GM12864 (cell line): ENCODE data around the gene MACROD2.

ENCODE experiments used
- DNase-seq: peaks from one replicate; pipeline ENCODE4 v3.0.0-alpha.2; 2011; ENCODE audit warnings: low read depth
- H3K4me3 ChIP-seq: 2 replicates; pipeline ENCODE4 v1.5.1; 2011; ENCODE audit warnings: mild to moderate bottlenecking, low read depth, low read length, control low read depth
- CTCF ChIP-seq: IDR thresholded peaks from 2 replicates; pipeline ENCODE4 v1.5.1; 2011; ENCODE audit warnings: low read depth, mild to moderate bottlenecking, moderate library complexity, low read length, control low read depth, inconsistent platforms; ENCODE audit errors: missing control alignments

Gene MACROD2

DNA sequence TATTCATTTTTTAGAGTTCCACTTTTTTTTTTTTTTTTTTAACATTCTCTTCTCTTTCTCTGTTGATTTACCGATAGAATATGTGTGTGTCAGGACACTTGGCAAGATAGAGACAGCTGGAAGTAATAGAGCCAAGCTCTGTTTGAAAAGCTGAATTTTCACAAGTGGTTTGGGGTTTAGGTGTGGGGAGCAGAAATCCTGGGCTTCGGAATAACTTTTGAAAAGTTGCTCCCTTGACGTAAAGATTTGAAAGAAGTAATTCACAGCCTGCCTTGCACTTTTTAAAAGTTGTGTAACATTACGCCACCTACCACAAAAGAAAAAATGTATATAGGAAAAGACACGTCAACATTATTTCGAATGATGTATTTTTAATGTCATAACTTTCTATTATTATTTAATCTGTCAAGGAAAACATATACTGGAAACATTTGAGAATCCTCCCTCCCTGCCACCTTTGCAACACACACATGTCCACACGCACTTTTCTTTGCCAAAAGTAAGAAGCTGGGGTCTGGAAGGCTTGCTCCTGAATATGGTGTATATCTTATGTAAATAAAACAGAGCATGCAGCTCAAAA is 1660.1 kb downstream of the MACROD2 start:
- H3K4me3 ChIP-seq, result no peak overlapping the region
- no peak for TF ChIP-seq CTCF
- DNase-seq, result no peak

DNA sequence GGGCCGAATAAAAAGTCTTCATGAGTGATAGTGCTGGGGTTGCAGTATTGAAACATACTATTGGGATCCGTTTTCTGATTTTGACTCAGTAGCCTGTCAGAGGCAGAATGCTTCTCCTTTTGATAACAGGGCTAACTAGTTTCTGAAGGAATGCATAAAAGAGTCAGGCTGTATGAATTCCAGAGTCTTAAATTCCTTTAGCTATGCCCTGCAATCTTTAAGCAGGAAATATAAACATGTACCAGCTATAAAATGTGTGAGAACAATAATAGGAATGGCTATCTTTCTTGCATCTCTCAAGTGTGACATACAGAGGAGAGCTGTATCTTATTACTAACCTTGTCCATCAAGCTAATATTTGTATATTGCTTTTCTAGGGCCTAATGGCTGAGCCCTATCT is 1660.8 kb downstream of the MACROD2 start:
- H3K4me3 ChIP-seq, result no peak overlapping the region
- DNase-seq, result no peak
- no peak for TF ChIP-seq CTCF

GRCh38 chr20:15658295-15658694 is 1663.0 kb downstream of the MACROD2 start:
- DNase-seq, result no peak
- no peak for TF ChIP-seq CTCF
- H3K4me3 ChIP-seq, result no peak overlapping the region

GRCh38 chr20:15673206-15673605 is 1677.9 kb downstream of the MACROD2 start:
- DNase-seq, result no peak
- TF ChIP-seq CTCF, result no peak
- no peak overlapping the region for H3K4me3 ChIP-seq

- no peak overlapping the region for H3K4me3 ChIP-seq
- no peak for DNase-seq
- TF ChIP-seq CTCF, result no peak
Measured at GRCh38 chr20:15674253-15675060, 1679.1 kb downstream of the MACROD2 start.

DNA sequence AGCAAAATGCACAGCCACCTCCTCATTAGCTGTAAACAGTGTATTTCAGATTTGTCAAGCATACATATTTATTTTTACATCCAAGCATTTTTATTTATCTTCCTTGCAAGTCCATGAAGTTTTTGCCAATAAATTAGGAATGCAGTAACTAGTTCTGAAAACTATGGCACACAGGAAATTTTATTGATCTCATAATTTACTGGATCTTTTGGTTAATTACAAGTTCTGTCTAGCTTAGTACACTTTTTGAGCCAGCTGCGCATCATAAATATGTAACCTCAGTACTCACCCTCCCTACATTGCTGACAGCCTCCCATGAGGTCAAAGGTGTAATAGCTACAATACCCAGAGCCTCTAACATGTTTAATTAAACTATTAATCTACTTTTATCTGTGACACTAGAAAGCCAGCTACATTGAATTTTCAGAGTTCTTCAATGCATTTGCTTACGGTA is 1679.8 kb downstream of the MACROD2 start:
- DNase-seq, result no peak
- TF ChIP-seq CTCF, result no peak
- no peak overlapping the region for H3K4me3 ChIP-seq
